Fibroblast of skin of abdomen (primary cell): ENCODE data around the gene TACR2.
A peak's percentile ranks its signal among the peaks of the same experiment; 100 is the strongest.

Source experiments
- DNase-seq: peaks from one replicate; pipeline ENCODE4 v3.0.0-alpha.2; 2013

Gene TACR2

DNA sequence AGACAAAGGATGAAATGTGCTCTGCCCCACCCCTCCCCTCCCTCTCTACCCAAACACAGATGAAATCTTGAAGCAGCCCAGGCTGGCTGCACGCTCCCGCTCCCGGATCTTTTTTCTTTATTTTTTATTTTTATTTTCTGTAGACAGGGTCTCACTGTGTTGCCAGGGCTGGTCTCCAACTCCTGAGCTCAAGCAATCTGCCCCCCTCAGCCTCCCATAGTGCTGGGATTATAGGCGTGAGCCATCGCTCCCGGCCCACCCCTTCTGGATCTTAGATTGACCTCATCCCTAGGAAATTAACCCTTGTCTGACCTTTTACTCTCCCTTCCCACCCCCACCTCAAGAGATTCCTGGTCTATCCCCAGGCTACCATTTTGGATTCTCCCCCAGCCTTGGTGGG is 14.3 kb downstream of the TACR2 start:
- no peak for DNase-seq

- no peak for DNase-seq
Observed at GRCh38 chr10:69401416-69401815, 15.3 kb downstream of the TACR2 start.

- DNase-seq, result no peak
Observed at GRCh38 chr10:69400936-69401335, 15.8 kb downstream of the TACR2 start.

DNA sequence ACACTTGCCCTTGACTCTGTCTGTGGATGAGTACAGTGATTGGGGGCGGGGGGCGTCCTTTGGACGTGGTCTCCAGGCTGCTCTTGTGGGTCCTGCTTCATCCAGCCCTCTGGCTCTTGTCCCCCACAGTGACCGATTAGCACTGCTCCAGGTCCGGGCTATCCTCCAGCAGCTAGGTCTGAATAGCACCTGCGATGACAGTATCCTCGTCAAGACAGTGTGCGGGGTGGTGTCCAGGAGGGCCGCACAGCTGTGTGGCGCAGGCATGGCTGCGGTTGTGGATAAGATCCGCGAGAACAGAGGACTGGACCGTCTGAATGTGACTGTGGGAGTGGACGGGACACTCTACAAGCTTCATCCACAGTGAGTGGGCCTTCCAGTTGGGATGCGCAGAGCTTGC is 18.3 kb downstream of the TACR2 start:
- DNase-seq, result no peak

DNA sequence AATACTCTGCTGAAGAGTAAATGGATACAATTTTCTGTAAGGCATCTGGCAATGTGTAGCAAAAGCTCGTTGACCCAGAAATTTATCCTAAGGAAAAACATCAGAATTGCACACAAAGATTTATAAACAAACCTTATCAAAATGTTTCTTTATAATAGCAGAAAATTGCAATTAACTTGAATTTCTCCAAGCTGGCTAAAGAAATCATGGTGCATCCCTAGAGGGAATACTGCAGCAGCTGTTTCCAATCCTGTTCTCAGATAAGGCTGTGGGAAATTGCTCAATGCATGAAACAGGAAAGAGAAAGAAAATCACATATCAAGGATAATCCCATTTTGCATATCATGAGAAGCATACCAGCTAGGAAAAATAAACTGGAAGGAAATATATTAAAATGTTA is 18.7 kb downstream of the TACR2 start:
- peak; percentile 18 for DNase-seq

GRCh38 chr10:69394020-69394419 is 22.7 kb downstream of the TACR2 start:
- no peak for DNase-seq

GRCh38 chr10:69392481-69393000 is 24.2 kb downstream of the TACR2 start:
- DNase-seq, result peak; percentile 74

DNA sequence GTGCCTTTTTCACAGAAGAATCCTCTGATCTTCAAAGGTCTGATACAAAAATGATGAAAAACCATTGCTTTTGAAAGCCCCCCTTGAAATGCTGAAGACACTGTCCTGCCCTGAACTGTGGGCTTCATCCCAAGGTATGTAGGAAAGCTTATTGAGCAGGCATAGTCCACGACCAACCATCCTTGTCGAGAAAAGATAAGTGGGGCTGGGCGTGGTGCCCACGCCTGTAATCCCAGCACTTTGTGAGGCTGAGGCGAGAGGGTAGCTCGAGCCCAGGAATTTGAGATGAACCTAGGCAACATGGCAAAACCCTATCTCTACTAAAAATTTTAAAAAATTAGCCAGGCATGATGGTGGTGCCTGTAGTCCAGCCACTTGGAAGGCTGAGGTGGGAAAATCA is 25.6 kb downstream of the TACR2 start:
- no peak for DNase-seq

DNA sequence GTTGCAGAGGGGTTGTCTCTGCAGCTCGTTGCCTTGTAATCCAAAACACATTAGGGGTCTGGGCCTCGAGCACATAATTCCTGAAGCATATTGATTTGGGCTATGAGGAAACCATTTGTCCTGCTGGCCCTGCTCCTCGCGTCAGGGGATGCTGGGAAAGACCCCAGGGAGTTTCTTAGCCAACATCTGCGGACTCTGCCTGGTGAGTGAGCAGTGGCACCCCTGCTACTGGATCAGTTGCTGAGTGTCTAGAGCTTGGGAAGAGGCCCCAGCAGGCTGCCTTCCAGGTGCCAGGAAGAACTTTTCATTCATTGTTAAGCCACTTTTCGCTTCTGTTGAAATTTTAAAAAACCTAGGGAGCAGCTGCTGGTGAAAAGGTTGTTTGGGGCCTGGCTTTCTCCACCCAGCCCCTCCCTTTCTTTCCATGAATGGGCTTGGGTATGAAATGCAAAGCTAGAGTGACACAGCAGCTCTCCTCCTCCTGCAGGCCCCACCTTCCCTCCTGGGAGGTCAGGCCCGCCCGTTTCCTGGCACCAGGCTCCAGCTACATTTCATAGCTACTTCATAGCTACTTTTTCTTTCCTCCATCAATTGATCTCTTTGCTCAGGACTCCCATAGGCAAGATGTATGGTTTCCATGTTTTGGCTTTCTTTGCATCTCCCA is 26.8 kb downstream of the TACR2 start:
- DNase-seq, result peak; percentile 46

DNA sequence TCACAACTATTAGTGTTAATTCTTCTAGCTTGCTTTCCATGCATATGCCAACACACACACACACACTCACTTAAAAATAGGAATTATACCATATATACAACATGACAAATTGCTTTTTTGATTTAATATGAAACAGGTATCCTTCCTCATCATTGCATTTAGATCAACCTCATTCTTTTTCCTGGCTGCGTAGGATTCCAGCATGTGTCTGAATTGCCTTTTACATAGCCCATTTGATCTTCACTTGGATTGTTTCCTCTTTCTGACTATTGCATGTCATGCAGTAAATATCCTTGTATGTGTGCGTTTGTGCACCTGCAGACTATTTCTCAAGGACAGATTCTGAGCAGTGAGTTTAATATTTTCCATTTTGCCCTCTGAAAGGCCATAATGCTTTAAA is 28.2 kb downstream of the TACR2 start:
- DNase-seq, result no peak

GRCh38 chr10:69387500-69387899 is 29.2 kb downstream of the TACR2 start:
- DNase-seq, result no peak

DNA sequence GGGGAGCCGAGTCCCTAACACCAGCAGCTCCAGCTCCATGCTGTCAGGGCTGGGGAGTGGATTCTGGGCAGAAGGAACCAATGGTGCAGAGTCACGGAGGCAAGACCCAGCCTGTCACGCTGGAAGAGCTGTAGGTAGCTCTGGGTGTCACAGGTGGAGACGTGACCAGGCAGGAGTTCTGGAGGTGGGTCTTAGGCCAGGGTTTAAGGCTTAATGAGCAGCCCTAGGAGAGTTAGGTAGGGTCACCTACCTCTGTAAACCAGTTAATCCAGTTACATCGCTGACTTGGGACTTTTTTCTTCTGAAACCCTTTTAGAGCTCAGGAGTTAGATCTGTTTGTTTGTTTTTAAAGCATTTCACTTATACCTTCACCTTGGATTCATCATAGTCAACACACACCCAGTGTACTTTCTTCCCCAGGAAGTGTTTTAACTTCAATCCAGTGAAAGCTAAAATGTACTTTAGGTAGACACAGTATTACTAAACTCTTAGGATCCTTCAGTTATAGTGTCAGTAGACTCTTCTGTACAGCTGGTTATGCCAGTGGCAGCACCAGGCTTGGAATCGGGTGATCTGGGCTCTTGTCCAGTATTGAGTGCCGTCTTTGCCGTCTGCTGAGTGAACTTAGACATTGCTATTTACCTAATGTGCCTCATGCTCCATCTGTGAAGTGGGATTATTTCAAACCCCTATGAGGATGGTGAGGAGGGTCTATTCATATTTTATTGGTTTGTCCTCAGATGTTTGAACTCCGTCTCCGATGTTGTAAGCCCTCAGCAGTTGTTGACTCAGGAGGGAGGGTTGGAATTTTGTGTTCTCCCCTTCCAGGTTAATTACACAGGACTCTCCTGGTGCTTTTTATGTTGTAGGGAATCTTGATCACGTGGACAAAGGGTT is 31.0 kb downstream of the TACR2 start:
- no peak for DNase-seq

DNA sequence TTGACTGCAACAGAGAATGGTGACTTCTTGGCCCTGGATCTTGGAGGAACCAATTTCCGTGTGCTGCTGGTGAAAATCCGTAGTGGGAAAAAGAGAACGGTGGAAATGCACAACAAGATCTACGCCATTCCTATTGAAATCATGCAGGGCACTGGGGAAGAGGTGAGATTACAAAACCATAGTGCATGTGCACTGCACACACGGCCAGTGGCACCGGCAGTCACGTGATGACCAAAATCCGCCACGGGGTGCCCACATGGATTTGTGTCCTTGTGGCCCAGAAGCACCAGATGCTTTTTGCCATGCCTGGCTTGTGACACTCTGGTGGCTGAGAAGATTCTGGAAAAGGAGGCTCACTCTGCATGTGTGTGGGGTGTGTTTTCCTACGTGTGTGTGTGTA is 32.4 kb downstream of the TACR2 start:
- DNase-seq, result no peak

GRCh38 chr10:69383558-69383957 is 33.2 kb downstream of the TACR2 start:
- peak; percentile 27 for DNase-seq

DNA sequence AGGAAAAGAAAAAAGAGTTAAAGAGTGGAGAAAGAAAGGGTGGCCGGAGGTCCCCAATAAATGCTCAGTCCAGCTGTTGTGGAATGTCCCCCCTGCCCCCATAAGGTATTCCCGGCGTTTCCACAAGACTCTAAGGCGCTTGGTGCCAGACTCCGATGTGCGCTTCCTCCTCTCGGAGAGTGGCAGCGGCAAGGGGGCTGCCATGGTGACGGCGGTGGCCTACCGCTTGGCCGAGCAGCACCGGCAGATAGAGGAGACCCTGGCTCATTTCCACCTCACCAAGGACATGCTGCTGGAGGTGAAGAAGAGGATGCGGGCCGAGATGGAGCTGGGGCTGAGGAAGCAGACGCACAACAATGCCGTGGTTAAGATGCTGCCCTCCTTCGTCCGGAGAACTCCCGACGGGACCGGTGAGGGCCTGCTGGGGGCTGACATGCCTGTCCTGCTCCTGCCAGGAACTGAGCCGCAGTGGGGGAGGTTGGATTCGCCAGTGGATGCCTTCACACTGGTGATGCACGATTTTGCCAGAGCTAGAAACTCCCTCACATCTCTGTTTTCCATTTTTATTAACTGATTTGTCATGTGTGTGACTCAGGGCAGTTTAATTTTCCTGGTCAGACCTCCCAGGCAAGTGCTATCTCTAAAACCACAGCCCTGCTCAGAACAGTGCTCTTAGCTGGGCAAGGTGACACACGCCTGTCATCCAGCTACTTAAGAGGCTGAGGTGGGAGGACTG is 34.2 kb downstream of the TACR2 start:
- DNase-seq, result peak; percentile 91

DNA sequence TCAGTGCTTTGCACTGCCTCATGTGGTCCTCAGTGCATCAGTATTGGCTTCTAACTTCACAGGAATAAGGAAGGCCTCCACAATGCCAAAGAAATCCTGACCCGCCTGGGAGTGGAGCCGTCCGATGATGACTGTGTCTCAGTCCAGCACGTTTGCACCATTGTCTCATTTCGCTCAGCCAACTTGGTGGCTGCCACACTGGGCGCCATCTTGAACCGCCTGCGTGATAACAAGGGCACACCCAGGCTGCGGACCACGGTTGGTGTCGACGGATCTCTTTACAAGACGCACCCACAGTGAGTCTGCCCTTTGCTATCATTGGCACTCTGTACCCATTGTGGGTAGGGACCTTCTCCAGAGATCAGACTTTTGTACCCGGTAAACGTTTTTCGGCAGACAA is 36.9 kb downstream of the TACR2 start:
- no peak for DNase-seq

DNA sequence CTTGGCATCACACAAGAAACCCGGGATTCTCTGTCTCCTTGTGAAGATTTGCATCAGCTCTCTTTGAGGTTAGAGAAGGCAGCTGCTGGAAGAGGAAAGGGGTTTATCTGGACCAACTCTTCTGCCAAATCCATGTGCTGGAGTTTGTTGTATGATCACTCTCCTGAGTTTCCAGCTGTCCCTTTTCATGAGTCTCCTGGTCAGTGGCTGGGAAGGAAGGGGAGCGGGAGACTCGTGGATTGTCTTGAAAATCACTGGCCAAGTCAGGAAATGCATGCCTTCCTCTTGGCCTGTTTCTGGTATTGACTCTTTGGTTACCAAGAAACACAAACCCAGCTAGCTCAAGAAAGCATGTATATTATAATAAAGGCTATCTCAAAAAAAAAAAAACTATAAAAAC is 38.8 kb downstream of the TACR2 start:
- DNase-seq, result no peak

GRCh38 chr10:69377191-69377590 is 39.5 kb downstream of the TACR2 start:
- no peak for DNase-seq

GRCh38 chr10:69376662-69377061 is 40.1 kb downstream of the TACR2 start:
- DNase-seq, result no peak

DNA sequence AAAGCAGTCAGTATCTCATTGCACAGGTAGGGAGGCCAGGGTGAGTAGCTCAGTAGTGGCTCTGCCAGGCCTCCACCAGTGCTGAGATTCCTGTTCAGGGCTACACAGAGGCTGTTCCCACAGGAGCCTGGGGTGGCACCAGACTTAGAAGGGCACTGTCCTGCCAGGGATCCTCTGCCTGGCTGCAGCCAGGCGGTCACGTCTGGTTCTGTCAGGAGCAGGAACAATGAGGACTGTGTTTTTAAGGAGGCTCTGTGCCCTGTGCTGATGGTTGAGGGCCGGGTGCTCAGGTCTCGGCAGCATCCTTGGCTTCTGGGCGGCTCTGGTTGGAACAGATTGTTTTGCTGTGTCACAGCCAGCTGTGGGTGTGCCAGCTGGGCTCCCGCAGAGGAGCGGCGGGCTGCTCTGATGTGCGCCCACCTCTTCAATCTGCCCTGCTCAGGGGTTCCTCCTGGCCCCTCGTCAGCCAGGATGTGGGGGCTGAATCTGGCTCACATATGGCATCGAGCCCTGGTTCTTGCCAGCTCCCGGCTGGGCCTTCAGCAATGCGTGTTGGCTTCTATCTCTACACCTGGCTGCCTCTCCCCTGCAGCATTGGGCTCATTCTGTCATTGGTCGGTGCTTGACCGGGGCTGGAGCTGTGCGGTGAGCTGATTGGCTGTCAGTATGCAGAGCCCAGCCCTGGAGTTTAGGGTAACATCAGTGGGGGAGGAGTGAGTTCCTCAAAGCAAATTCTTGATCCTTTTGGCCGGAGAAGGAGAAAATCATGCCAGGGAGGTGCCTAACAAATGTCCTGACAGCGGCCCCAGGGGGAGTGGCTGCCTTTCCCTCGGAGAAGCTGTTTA is 41.2 kb downstream of the TACR2 start:
- no peak for DNase-seq

DNA sequence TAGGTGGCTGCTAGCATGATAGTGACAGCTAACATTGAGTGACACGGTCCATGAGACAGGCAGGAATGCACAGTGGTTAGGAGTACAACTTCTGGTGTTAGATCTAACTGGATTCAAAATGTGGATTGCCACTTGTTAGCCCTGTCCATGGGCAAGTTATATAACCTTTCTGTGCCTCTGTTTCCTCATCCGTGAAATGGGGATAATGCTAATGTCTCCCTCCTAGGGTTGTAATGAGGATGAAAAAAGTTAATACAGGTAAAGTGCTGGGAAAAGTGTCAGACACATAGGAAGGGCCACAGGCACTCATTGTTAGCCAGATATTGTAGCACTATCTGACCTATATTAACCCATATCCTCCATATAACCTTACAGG is 41.8 kb downstream of the TACR2 start:
- no peak for DNase-seq

GRCh38 chr10:69374242-69374641 is 42.5 kb downstream of the TACR2 start:
- DNase-seq, result no peak
